Epidermal melanocyte (primary cell): ENCODE results near the gene SLC5A11.
"Not testable (repeated sequence)": the region's sequence is repeated elsewhere in the genome, so short reads cannot be mapped to it uniquely, and the experiment has no call there.

Source experiments
- DNase-seq: peaks from one replicate; pipeline ENCODE4 v3.0.0; 2011; ENCODE audit warnings: low spot score; ENCODE audit not compliant: insufficient read length

SLC5A11 gene, protein sequence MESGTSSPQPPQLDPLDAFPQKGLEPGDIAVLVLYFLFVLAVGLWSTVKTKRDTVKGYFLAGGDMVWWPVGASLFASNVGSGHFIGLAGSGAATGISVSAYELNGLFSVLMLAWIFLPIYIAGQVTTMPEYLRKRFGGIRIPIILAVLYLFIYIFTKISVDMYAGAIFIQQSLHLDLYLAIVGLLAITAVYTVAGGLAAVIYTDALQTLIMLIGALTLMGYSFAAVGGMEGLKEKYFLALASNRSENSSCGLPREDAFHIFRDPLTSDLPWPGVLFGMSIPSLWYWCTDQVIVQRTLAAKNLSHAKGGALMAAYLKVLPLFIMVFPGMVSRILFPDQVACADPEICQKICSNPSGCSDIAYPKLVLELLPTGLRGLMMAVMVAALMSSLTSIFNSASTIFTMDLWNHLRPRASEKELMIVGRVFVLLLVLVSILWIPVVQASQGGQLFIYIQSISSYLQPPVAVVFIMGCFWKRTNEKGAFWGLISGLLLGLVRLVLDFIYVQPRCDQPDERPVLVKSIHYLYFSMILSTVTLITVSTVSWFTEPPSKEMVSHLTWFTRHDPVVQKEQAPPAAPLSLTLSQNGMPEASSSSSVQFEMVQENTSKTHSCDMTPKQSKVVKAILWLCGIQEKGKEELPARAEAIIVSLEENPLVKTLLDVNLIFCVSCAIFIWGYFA

DNA sequence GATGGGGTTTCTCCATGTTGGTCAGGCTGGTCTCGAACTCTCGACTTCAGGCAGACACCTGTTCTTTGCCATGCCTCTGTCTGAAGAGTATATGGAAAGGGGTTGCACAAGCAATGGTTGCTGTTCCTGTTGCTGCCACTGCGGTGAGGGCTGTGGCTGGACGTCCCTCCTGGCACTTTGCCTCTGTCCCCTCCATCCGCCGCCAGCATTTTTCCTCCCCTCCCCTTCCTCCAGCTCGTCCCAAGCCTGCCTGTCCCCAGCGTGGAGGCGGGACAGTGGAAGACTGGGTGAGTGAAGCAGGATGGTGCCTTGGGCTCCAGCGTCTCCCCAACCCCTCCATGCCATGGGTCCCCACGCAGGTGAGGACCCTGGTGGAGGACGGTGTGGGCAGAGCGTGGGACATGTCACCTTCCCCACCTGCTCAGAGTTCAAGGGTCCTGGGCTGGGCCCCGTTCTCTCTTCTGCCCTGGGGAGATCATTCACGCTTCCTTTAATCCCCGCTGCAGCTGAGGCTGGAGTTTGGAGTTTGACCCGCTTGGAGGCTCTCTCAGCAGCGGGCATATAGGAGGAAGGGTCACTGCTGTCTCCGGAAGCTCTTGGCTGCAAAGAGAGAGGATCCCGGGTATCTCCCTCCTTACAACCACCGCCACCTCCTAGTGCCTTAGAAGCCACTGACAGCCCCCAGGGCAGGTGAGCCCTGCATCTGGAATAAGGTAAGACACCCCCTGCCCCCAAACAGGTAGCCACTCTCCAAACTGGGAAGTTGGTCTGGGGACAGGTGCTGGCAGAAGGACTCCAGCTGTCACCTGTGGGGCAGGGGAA is at the start of gene SLC5A11:
Gene SLC5A11, plus strand, starts transcription at position 238 of the 822 bp plus-strand sequence. CDS start 12,681 bp downstream, outside the sequence.
- DNase-seq: no peak

DNA sequence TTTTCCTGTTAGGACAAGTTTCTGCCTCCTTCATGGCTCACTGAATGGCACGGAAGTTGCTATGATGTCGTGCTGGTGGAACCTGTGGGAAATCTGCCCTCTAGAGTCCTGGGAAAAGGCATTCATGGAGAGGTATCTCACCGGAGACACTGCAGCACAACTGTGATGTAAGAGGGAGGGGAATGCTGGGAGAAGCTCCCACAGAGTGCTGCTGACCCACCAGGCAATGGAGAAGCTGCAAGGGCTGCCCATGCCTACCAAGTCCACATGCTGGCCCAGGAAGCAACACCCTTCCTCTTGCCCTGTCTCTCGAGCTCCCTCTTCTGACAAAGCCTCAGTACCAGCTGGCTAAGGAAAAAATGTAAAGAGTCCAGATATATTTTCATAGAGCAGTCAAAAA is 45.2 kb upstream of the SLC5A11 start:
- DNase-seq: no peak

DNA sequence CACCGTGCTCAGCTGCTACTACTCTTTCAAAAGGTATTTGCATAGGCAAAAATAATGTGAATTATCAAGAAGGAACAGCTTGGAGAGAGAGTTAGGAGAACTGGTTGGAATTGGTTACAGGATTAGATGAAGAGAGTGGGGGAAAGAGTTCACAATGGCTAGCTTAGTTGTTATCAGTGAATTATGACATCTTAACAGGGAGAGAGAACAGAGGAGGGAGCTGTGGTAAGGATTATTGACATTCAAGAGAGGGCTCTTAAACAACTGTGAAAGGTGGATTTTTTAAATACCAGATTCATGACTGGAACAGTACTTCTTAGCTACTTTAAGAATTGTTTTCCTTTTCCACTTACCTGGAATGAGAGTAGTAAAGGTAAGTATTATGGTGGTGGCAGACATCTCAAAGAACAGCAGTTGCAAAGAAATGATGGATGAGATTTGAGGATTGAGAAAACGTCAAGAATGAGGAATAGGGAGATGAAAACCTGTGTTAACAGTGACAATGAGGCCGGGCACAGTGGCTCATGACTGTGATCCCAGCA is 43.9 kb upstream of the SLC5A11 start:
- no peak for DNase-seq

DNA sequence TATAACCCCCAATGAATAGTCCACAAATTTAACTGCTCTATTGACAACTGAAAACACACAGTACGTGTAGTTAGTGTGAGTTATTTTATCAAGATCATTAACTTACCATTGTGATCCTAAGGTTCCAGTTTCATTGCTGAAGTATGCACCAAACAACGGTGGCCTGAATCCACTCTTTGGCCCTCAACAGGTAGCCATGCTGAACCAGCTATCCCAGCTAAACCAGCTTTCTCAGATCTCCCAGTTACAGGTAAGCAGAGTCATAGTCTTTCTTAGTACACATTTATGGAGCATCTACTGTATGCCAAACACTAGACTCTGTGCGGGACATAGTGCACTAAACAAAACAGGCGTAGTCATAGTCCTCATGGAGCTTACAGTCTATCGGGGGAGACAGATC is 40.3 kb upstream of the SLC5A11 start:
- DNase-seq: no peak

DNA sequence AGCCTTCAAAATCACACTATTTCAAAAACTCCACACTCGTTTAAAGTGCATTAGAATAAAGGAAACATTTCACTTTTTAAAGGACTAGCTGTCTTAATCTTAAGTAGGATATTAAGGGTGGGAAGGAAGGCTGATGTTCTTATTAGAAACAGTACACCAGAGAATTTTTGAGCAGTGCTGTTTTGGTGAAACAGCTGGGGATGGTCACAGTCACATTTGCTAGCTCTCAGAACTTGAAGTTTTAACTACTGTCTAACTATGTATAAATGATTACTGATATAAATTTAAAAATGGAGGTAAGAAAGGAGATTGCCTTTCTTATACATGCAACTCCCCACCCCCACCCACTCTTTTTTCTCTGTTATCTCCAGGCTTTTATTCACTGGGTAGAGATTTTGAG is 38.5 kb upstream of the SLC5A11 start:
- DNase-seq: no peak

DNA sequence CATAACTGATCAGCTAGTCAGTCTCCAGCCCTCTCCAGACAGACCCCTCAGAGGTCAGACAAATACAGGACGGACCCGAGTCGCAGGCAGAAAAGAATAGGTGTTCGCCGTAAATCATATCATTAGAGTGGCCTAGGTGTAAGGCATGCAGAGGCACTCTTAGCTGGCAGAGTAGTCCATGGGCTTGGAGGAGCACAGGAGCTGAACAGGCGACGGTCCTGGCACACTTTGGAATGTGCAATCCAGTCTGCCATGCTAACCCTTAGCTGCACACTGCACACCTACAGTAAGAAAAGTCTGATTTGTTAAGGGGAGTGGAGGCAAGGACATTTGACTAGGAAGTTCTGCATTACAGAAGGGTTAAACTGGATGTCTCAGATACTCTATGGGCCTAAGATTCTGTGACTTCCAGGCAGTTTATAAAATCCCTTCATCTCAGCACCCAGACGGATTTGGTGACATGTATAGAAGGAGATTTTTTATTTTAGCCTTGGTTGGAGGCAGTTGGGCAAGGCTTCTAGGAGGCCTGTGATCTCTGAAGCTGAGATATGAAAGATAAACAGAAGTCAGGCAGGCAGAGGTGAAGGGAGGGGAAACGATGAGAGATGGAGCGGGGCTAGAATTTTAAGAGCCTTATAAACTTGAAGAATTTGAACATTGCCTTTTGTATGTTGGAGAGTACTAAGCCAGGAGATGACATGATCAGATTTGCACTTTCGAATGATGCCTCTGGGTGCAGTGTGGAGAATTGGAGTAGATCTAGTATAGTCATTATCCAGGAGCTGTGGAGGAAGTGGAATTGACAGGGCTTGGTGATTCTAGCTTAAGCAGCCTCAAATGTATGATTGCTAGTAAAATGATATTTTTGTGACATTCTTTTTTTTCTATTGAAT is 34.6 kb upstream of the SLC5A11 start:
- no peak for DNase-seq

DNA sequence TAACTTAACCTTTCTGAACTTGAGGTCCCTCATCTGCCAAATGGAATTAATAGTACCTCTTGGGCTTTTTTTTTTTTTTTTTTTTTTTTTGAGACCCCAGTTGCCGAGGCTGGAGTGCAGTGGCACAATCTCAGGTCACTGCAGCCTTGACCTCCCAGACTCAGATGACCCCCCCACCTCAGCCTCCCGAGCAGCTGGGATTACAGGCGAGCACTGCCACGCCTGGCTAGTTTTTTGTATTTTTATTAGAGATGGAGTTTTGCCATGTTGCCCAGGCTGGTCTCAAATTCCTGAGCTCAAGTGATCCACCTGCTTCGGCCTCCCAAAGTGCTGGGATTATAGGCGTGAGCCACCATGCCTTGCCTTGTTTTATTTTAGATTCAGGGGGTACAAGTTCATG is 33.0 kb upstream of the SLC5A11 start:
- DNase-seq: not testable (repeated sequence)

DNA sequence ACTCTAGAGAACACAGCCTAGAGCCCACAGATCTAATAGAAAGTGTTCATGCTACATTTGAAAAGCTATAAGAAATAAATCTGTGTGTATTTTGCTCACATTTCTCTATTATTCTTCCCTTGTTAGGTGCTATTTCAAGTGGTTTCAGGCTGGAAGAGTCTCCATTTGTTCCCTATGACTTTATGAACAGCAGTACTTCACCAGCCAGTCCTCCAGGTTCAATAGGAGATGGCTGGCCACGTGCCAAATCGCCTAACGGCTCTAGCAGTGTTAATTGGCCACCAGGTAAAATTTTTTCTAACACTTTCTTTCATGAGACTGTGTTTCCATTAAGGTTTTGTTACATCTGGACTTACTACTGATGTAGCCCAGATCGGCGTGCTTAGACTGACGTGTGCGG is 30.7 kb upstream of the SLC5A11 start:
- no peak for DNase-seq

DNA sequence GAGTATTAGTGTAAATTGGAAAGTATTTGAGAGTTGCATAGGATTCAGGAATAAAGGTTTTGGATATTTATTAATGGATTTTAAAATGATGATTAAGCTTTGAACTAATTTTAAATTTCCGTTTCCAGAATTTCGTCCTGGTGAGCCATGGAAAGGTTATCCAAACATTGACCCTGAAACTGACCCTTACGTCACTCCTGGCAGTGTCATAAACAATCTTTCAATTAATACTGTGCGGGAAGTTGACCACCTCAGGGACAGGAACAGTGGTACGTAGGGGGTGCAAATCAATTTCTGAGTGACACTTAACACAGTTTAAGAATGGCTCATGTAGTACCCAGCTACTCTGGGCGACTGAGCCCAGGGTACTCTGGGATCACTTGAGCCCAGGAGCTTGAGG is 29.1 kb upstream of the SLC5A11 start:
- no peak for DNase-seq

DNA sequence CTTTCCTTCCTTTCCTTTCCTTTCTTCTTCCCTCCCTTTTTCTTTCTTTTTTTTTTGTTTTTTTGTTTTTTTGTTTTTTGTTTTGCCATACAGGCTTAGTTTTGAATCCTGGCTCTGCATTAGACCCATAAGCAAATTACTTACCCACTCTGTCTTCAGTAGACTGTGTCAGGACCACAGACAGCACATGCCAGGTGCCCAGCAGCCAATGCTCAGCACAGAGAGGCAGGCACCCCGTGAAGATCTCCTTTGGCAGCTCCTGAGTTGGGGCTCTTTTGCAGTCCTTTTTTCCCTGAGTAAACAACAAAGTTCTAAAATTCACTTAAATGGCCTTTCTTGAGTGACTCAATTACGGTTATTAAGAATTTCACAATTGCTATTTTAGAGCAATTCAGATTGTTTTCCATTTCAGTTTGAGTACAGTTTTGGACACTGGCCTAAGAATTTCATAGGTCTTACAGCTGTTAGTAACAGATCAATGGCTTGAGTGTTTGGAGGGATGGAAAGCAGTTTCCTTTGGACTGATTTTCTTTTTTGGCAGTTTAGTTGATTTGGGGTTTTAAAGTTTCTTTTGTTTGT is 26.2 kb upstream of the SLC5A11 start:
- no peak for DNase-seq

DNA sequence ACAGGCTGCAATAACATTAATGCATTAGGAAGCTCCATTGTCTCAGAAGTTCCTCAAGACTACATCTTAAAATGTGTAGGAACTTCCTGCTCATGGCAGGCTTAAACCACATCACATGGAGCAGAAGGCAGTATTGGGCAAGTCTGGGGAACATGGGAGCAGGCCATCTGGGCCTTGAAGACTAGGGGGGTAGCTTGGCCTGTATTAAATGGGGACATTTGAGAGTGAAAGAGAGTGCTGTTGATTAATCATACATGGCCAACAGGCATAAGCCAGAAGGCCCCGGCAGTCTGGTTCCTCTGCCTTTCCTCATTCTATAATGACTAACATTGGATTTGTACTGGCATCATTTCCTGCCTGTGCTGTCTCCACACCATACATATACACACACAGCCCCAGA is 25.2 kb upstream of the SLC5A11 start:
- no peak for DNase-seq

DNA sequence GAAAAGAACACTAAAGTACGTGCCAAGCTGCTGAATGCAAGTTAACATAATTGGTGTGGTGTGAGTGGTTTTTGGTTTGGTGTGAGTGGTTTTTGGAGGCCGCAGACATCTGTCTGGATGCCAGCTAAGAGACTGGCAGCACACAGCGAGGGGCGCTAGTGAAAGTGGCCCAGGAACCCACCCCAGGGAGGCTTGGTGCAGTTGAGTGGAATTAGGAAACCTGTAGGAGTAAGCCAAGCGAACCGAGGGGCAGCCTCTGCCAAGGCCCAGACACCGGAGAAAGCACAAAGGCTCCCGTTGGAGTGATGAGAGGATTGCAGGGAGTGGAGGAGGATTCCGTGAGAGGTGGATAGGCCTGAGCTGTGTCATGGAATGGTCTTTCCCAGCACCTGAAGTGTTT is 24.6 kb upstream of the SLC5A11 start:
- no peak for DNase-seq

DNA sequence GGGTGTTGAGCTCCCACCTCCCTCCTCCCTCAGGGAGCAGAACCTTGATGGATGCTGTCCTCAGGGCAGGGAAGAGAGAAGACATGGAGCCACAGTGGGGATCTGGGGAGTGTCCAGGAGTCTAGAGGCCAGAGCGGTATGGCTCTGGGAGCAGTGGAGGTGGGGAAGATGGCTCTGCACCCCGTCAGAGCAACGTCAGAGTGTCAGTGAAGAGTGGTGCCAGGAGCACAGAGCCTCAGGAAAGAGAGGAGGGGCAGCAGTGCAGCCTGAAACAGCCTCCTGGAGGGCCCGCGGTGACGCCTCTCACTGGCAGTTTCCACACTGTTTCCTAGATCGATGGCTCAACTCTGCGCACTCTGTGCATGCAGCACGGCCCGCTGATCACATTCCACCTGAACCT is 23.2 kb upstream of the SLC5A11 start:
- no peak for DNase-seq

DNA sequence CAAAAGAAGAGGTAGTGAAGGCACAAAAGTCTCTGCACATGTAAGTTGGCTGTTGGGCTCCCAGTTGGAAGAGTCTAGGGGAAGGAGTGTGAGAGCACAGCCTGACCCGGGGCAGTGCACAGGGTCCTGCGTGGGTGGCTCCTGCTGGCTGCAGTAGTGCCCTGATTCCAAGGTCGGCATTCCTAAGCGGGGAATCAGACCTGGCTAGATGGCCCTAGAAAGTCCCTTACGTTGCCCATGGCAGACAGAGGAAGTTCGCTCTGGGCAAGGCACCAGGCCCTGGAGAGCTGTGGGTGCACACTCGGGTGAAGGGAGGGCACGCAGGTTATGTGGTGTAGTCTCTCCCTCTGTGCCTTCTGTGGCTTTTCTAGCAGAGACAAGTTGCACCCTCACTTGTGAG is 22.8 kb upstream of the SLC5A11 start:
- no peak for DNase-seq

DNA sequence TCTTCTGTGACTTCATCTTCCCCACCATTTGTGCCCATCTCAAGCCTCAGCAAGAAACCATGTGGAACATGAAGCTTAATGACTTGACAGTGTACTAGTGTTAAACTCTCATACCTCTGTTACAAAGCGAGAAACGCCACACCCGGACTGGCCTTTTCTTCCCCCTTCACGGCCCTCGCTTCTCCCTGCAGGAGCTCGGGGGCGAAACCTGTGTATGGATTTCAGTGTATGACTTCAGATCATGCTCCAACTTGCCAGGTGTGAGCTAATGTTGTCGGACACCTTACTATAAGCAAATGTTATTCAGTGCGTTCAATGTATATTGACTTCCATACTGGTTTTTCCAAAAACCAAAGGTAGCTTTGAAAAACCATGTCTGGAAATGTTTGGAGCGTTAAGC is 20.1 kb upstream of the SLC5A11 start:
- DNase-seq: no peak

DNA sequence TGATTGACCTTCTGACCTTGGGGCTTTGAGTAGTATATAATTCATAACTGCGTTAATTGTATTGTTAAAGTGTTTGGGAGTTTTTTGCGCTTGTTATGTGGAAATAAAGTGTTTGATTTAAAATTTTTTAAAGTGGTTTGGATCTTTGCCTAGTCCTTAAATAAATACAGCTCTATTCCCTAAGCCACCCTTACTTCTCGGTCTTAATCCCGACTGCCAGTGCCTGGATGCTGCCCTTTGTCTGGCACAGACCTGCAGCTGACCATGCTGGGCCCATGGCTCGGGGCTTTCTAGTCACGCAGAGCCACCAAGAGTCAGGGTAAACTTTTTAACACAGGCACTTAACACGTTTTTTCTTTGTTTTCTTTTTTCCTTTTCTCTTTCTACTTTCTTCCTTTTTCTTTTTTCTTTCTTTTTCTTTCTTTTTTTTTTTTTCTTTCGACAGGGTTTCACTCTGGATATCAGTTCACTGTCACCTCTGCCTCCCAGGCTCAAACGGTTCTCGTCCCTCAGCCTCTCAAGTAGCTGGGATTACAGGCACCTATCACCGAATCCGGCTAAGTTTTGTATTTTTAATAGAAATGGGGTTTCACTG is 19.6 kb upstream of the SLC5A11 start:
- DNase-seq: no peak

DNA sequence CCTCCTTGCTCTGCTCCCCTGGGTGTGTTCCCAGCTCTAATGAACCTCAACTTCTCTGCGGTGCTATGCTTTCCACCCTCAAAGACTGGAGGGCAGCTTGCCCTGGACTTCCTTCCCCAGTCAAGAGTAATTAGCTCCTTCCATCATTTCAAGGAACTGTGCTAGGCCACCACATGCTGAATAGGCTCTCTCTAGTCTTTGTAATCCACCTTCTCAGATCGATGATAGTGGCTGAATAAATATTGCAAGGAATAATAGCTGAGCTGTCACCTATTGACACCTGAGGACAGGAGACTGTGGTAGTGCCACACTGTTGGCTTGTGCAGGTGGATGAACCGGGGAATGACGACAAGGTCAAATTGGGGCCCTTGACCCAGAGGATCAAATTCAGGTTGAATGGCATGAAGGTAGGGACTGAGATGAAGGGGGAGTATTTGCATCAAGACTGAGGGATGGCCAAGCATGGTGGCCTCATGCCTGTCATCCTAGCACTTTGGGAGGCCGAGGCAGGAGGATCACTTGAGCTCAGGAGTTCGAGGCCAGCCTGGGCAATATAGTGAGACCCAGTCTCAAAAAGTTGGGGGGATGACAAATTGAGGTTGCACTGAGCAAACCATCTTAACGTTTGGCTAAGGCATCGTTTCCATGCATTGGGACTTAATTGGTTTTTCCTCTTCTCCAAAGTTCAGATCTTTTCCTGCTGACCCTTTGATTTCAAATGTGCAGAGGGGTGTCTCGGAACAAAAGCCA is 18.8 kb upstream of the SLC5A11 start:
- DNase-seq: no peak

DNA sequence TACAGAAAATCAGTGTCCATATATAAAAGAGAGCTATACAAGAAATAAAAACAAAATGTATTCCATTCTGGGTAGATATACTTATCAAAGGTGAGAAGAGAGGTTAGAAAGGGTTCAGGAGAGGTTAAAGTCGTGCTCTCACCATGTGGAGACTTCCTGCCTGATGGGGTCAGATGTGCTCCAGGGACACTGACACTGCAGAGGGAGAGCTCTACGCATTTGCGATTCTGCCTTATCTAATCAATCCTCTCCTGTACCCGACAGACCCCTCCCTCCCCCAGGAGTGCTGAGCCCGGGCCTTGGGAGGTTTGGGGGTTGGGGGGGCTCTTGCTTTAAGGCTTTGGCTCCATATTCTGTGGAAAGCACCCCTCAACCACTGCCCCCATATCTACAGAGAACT is 16.6 kb upstream of the SLC5A11 start:
- DNase-seq: no peak

DNA sequence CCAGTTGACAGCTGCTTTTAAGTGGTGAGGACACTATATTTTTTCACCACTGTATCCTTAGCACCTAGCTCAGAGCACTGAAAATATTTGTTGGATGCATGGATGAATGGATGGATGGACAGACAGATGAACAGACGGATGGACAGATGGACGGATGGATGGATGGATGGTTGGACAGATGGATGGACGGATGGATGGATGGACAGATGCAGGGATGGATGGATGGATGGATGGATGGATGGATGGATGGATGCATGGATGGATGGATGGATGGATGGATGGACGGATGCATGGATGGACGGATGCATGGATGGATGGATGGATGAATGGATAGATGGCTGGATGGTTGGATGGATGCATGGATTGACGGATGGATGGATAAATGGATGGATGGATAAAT is 12.4 kb upstream of the SLC5A11 start:
- DNase-seq: no peak
